Astrocyte of the cerebellum (primary cell): ENCODE measurements around the gene FAM163B.

Source experiments
- DNase-seq: peaks from one replicate; pipeline ENCODE4 v3.0.0-alpha.2; 2011; ENCODE audit warnings: low read depth
- H3K4me3 ChIP-seq: 2 replicates; pipeline ENCODE4 v1.5.1; 2011; ENCODE audit warnings: mild to moderate bottlenecking, low read depth, low read length, moderate library complexity
- in situ Hi-C: cut with HindIII; loops from 2 replicates; pipeline ENCODE4 v1.10.0; 2017; ENCODE audit warnings: low sequenced_read_pairs
- TF ChIP-seq, protein P1 (sequence below): IDR thresholded peaks from 2 replicates; pipeline ENCODE4 v1.5.1; 2012; ENCODE audit warnings: low read length, low read depth, moderate library complexity, mild to moderate bottlenecking; ENCODE audit errors: missing control alignments

The FAM163B gene

DNA sequence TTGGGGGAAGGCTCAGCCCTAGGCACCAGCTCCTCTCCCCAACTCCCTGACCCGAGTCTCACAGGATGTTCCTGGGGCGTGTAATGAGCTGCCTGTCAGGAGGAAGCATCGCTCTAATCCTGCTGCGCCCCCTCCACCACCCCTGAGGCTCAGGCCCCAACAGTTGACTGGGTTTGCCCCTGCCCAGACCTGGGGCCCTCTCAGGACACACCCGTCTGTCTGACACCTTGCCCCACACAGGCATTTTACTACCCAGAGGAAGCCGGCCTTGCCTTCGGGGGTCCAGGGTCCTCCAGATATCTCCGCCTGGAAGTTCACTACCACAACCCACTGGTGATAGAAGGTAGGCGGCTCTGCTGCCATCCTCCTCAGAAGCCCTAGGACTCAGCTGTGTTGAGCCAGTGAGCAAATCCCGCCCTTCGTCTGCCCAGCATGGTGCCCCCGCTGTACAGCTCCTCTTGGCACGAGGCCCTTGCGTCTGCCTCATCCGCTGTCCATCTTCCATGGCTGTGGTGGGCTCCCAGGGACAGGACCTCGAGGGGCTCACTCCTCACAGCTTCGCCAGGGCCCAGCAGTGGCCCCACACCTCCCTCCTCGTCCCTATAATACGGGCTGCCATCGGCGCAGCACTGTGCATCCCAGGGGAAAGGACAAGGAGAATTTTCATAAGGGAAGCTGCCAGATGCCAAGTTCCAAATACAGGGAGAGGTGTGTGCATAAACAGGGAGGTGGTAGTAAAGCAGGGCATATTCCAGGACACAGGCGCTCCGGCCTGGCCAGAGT is 35.0 kb upstream of the FAM163B start:
- DNase-seq: no peak
- H3K4me3 ChIP-seq: no peak overlapping the region
- in situ Hi-C loops: no loop called here
- TF ChIP-seq, protein P1, sequence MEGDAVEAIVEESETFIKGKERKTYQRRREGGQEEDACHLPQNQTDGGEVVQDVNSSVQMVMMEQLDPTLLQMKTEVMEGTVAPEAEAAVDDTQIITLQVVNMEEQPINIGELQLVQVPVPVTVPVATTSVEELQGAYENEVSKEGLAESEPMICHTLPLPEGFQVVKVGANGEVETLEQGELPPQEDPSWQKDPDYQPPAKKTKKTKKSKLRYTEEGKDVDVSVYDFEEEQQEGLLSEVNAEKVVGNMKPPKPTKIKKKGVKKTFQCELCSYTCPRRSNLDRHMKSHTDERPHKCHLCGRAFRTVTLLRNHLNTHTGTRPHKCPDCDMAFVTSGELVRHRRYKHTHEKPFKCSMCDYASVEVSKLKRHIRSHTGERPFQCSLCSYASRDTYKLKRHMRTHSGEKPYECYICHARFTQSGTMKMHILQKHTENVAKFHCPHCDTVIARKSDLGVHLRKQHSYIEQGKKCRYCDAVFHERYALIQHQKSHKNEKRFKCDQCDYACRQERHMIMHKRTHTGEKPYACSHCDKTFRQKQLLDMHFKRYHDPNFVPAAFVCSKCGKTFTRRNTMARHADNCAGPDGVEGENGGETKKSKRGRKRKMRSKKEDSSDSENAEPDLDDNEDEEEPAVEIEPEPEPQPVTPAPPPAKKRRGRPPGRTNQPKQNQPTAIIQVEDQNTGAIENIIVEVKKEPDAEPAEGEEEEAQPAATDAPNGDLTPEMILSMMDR: no peak

GRCh38 chr9:133643362-133643755 is 34.2 kb upstream of the FAM163B start:
- in situ Hi-C loops: no loop called here
- TF ChIP-seq, protein P1: no peak
- no peak overlapping the region for H3K4me3 ChIP-seq
- no peak for DNase-seq

- in situ Hi-C loops: no loop called here
- TF ChIP-seq, protein P1: no peak
- no peak overlapping the region for H3K4me3 ChIP-seq
- DNase-seq: no peak
Observed at GRCh38 chr9:133642708-133643361, 33.6 kb upstream of the FAM163B start.

GRCh38 chr9:133641861-133642595 is 32.8 kb upstream of the FAM163B start:
- no peak overlapping the region for H3K4me3 ChIP-seq
- in situ Hi-C loops: no loop called here
- DNase-seq: no peak
- TF ChIP-seq, protein P1: no peak

GRCh38 chr9:133641396-133641655 is 32.1 kb upstream of the FAM163B start:
- H3K4me3 ChIP-seq: no peak overlapping the region
- TF ChIP-seq, protein P1: no peak
- DNase-seq: no peak
- in situ Hi-C loops: no loop called here

DNA sequence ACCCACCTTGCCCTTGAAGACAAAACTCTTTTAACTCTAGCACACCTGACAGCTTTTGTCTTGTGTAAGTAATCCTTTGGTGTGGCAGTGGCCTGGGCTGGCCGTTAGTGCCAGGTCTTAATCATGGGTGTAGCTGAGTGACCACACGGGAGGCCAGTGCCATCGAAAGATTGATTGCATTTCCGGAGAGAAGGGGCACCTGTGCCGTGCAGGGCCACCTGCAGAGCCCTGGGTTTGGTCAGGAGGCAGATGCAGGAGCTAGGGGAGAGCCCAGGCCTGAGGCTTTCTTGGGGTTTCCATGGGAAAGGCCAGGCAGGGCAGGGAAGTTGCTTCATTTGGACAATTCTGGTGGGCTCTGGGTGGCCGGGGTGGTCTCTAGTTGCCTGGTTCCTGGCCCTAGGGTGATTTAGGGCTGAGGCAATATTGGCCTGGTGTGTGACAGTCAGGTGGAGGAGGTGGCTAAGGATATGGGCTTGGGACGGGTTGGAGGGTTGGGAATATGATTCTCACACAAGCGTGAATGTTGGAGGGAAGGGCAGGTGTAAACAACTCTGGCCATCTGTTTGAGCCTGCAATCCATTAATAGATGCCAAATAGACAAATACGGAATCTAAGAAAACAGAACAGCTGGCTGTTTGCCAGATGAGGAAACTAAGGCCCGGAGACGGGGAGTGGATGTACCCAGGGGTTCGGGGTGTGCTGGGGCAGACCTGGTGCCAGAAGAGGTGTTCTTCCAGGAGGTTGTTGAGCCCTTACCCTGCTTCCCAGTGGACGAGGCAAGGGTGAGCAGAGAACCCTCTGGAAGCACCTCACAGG is 31.6 kb upstream of the FAM163B start:
- DNase-seq: no peak
- in situ Hi-C loops: no loop called here
- TF ChIP-seq, protein P1: no peak

More for the DNA sequence above, 31.6 kb upstream of the FAM163B start:
- H3K4me3 ChIP-seq: no peak overlapping the region
